WTC11 (cell line): ENCODE results near the gene MROH9. TPM values are rescaled to one million over a fixed set of nuclear protein-coding genes. Genes with fewer than 3 reads are reported as not detected.

Source experiments
- ATAC-seq: fragments of 200-7000 bp; cut with Tn5 transposase; 2 replicates; pipeline ENCODE4 v1.10.0; 2021; ENCODE audit warnings: mild to moderate bottlenecking, moderate library complexity
- CTCF ChIA-PET: fragments of 300-600 bp; sonication (Branson Sonifier 250); formaldehyde crosslinking; loops from one replicate; lab custom pipeline; 2021; ENCODE audit warnings: antibody characterized with exemption; lab: Charles Lee
- POLR2A ChIA-PET: fragments of 350-600 bp; sonication (Branson Sonifier 250); formaldehyde crosslinking; loops from one replicate; lab custom pipeline; 2021; ENCODE audit warnings: antibody characterized with exemption; lab: Charles Lee
- DNase-seq: peaks from one replicate; pipeline ENCODE4 v3.0.0; 2021; ENCODE audit warnings: low spot score
- H3K27ac Mint-ChIP-seq: 2 replicates; pipeline ENCODE4 v1.8.0; 2021; ENCODE audit warnings: mixed read lengths
- H3K27me3 Mint-ChIP-seq: 2 replicates; pipeline ENCODE4 v1.8.0; 2021; ENCODE audit warnings: low read depth, mild to moderate bottlenecking, moderate library complexity, mixed read lengths
- H3K36me3 Mint-ChIP-seq: 2 replicates; pipeline ENCODE4 v1.8.0; 2021; ENCODE audit warnings: mixed read lengths
- H3K4me1 Mint-ChIP-seq: 2 replicates; pipeline ENCODE4 v1.8.0; 2022; ENCODE audit warnings: mixed read lengths
- H3K4me3 Mint-ChIP-seq: 2 replicates; pipeline ENCODE4 v1.8.0; 2021; ENCODE audit warnings: mild to moderate bottlenecking, moderate library complexity, mixed read lengths
- H3K9me3 Mint-ChIP-seq: 2 replicates; pipeline ENCODE4 v1.8.0; 2021; ENCODE audit warnings: mixed read lengths
- CBFB ChIP-seq: sonication (generic); formaldehyde crosslinking; IDR thresholded peaks from 2 replicates; pipeline ENCODE4 v1.8.1; 2022; ENCODE audit warnings: mild to moderate bottlenecking, low read depth, missing genetic modification reagents
- MXD4 ChIP-seq: fragments of 250-450 bp; sonication (Bioruptor Pico); IDR thresholded peaks from 2 replicates; pipeline ENCODE4 v1.8.0; 2021; ENCODE audit warnings: mild to moderate bottlenecking, moderate library complexity, borderline replicate concordance
- OVOL2 ChIP-seq: fragments of 250-450 bp; sonication (Bioruptor Pico); IDR thresholded peaks from 2 replicates; pipeline ENCODE4 v1.9.0; 2021; ENCODE audit warnings: mild to moderate bottlenecking, borderline replicate concordance
- ZNF121 ChIP-seq: sonication (generic); formaldehyde crosslinking; IDR thresholded peaks from 2 replicates; pipeline ENCODE4 v1.8.0; 2023; ENCODE audit warnings: missing genetic modification reagents
- ZNF138 ChIP-seq: sonication (generic); formaldehyde crosslinking; conservative IDR thresholded peaks from 2 replicates; pipeline ENCODE4 v1.8.1; 2022; ENCODE audit warnings: mild to moderate bottlenecking, moderate library complexity, missing genetic modification reagents
- ZNF416 ChIP-seq: fragments of 250-450 bp; sonication (Bioruptor Pico); IDR thresholded peaks from 2 replicates; pipeline ENCODE4 v1.9.0; 2021; ENCODE audit warnings: mild to moderate bottlenecking, inconsistent platforms
- total RNA-seq: library from RNA; stranded (reverse); gene quantifications from 3 replicates; pipeline ENCODE4 v1.2.3, GENCODE V29; 2021
- TF ChIP-seq, protein P1 (sequence below): sonication (generic); formaldehyde crosslinking; IDR thresholded peaks from 2 replicates; pipeline ENCODE4 v1.8.0; 2023; ENCODE audit warnings: mild to moderate bottlenecking, missing genetic modification reagents
- TF ChIP-seq, protein P2 (sequence below): sonication (generic); formaldehyde crosslinking; conservative IDR thresholded peaks from 2 replicates; pipeline ENCODE4 v1.8.1; 2023; ENCODE audit warnings: mild to moderate bottlenecking, low read depth, missing genetic modification reagents, moderate library complexity
- TF ChIP-seq, protein P3 (sequence below): fragments of 250-450 bp; sonication (Bioruptor Pico); conservative IDR thresholded peaks from 2 replicates; pipeline ENCODE4 v1.9.0; 2021; ENCODE audit warnings: mild to moderate bottlenecking
- TF ChIP-seq, protein P4 (sequence below): sonication (generic); formaldehyde crosslinking; IDR thresholded peaks from 2 replicates; pipeline ENCODE4 v1.8.0; 2022; ENCODE audit warnings: mild to moderate bottlenecking, missing genetic modification reagents
- TF ChIP-seq, protein P5 (sequence below): sonication (generic); formaldehyde crosslinking; IDR thresholded peaks from 2 replicates; pipeline ENCODE4 v1.8.1; 2022; ENCODE audit warnings: missing genetic modification reagents, borderline replicate concordance
- TF ChIP-seq, protein P6 (sequence below): sonication (generic); formaldehyde crosslinking; IDR thresholded peaks from 2 replicates; pipeline ENCODE4 v1.8.1; 2023; ENCODE audit warnings: mild to moderate bottlenecking, missing genetic modification reagents, borderline replicate concordance
- TF ChIP-seq, protein P7 (sequence below): sonication (generic); formaldehyde crosslinking; IDR thresholded peaks from 2 replicates; pipeline ENCODE4 v1.8.1; 2023; ENCODE audit warnings: mild to moderate bottlenecking, moderate library complexity, missing genetic modification reagents

MROH9 gene
- total RNA-seq, 1 experiment from 2014 or later, result not detected

DNA sequence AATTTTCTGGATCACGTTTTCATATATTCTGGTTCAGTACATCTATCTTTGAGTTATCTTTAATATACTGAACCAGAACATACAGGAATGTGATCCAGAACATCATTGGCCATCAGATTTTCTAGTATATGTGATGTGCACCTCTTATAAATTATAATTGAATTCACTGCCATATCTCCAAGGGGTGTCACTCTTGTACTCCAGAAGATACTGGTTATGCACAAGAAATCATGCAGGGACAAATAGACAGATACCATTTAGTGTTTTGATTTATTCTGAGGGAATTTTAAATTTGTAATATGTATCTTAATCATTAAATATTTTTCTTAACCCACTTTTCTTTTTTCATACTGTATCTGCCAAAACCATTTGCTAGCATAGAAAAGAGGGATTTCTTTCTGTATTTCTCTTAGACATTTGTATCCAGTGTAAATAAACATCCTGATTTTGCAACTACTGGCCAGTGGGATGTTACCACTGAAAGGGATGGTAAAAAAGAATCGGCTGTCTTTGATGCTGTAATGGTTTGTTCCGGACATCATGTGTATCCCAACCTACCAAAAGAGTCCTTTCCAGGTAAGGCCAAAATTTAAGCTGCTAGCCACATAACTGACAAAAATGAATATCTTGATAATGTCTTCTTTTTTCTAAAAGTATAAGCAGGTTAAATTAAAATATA lies 172.1 kb downstream of the MROH9 start:
- TF ChIP-seq CBFB (CRISPR knock-in tag) (no peak), MXD4 (CRISPR knock-in tag) (no peak), ZNF416 (CRISPR knock-in tag) (no peak), ZNF138 (CRISPR knock-in tag) (no peak)
- TF ChIP-seq, protein P1, sequence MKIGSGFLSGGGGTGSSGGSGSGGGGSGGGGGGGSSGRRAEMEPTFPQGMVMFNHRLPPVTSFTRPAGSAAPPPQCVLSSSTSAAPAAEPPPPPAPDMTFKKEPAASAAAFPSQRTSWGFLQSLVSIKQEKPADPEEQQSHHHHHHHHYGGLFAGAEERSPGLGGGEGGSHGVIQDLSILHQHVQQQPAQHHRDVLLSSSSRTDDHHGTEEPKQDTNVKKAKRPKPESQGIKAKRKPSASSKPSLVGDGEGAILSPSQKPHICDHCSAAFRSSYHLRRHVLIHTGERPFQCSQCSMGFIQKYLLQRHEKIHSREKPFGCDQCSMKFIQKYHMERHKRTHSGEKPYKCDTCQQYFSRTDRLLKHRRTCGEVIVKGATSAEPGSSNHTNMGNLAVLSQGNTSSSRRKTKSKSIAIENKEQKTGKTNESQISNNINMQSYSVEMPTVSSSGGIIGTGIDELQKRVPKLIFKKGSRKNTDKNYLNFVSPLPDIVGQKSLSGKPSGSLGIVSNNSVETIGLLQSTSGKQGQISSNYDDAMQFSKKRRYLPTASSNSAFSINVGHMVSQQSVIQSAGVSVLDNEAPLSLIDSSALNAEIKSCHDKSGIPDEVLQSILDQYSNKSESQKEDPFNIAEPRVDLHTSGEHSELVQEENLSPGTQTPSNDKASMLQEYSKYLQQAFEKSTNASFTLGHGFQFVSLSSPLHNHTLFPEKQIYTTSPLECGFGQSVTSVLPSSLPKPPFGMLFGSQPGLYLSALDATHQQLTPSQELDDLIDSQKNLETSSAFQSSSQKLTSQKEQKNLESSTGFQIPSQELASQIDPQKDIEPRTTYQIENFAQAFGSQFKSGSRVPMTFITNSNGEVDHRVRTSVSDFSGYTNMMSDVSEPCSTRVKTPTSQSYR (CRISPR knock-in tag), result no peak
- TF ChIP-seq, protein P2, sequence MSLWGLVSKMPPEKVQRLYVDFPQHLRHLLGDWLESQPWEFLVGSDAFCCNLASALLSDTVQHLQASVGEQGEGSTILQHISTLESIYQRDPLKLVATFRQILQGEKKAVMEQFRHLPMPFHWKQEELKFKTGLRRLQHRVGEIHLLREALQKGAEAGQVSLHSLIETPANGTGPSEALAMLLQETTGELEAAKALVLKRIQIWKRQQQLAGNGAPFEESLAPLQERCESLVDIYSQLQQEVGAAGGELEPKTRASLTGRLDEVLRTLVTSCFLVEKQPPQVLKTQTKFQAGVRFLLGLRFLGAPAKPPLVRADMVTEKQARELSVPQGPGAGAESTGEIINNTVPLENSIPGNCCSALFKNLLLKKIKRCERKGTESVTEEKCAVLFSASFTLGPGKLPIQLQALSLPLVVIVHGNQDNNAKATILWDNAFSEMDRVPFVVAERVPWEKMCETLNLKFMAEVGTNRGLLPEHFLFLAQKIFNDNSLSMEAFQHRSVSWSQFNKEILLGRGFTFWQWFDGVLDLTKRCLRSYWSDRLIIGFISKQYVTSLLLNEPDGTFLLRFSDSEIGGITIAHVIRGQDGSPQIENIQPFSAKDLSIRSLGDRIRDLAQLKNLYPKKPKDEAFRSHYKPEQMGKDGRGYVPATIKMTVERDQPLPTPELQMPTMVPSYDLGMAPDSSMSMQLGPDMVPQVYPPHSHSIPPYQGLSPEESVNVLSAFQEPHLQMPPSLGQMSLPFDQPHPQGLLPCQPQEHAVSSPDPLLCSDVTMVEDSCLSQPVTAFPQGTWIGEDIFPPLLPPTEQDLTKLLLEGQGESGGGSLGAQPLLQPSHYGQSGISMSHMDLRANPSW, result no peak
- TF ChIP-seq, protein P3, sequence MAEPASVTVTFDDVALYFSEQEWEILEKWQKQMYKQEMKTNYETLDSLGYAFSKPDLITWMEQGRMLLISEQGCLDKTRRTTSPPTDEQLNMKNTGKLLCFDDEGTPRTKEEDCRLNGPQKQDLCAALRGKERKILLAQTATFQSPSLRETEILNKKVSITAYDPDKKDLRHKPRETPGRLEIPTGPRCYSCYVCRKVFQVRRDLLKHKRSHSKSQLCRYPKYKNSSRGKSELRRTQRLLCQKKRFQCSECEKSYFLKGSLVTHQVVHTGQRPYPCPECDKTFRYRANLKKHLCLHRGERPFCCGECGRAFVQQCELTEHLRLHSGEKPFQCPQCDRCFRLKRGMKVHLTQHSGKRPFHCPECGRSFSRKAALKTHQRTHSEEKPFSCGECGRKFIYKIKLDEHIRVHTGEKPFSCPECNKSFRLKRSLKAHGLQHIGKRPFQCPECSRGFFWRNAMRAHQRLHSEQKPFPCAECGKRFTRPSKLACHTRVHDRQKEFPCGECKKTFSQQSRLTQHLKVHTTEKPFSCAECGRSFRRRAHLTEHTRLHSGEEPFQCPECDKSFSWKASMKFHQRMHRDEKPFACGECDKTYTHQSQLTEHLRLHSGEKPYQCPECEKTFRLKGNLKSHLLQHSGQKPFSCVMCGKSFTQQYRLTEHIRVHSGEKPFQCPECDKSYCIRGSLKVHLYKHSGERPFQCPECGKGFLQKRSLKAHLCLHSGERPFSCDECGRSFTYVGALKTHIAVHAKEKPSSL (CRISPR knock-in tag), result no peak
- TF ChIP-seq, protein P4, sequence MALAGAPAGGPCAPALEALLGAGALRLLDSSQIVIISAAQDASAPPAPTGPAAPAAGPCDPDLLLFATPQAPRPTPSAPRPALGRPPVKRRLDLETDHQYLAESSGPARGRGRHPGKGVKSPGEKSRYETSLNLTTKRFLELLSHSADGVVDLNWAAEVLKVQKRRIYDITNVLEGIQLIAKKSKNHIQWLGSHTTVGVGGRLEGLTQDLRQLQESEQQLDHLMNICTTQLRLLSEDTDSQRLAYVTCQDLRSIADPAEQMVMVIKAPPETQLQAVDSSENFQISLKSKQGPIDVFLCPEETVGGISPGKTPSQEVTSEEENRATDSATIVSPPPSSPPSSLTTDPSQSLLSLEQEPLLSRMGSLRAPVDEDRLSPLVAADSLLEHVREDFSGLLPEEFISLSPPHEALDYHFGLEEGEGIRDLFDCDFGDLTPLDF (CRISPR knock-in tag), result no peak
- no peak overlapping the region for H3K4me3 Mint-ChIP-seq
- no peak for ATAC-seq
- no peaks in the 10 kb centered on the region for H3K27me3 Mint-ChIP-seq
- H3K27ac Mint-ChIP-seq, result no peak overlapping the region
- H3K36me3 Mint-ChIP-seq, result no peaks in the 10 kb centered on the region
- CTCF ChIA-PET, result no interaction called here
- no peak for DNase-seq
- POLR2A ChIA-PET, result no interaction called here
- H3K9me3 Mint-ChIP-seq, result no peaks in the 10 kb centered on the region
- H3K4me1 Mint-ChIP-seq, result peaks cover 10% of the 10 kb centered on the region

DNA sequence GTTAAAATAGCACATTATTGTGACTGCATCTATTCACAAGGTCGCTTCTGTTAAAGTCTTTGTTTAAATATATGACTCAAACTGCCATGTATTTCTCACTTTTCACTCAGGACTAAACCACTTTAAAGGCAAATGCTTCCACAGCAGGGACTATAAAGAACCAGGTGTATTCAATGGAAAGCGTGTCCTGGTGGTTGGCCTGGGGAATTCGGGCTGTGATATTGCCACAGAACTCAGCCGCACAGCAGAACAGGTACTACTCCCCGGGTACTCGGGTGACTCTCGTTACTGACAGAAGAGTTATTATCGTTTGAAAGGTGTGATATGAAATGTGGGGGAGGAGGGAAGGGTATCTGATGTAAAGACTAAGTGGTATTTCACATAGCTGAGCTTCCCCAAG lies 172.6 kb downstream of the MROH9 start:
- no peaks in the 10 kb centered on the region for H3K9me3 Mint-ChIP-seq
- H3K27ac Mint-ChIP-seq, result no peak overlapping the region
- no peak for DNase-seq
- H3K36me3 Mint-ChIP-seq, result no peaks in the 10 kb centered on the region
- ChIA-PET POLR2A (interaction anchor here (1.0 kb wide), 1 partner anchor 9 kb away, joined by 11 read pairs; no protein-coding TSS in a partner anchor), CTCF (no interaction called here)
- no peak overlapping the region for H3K4me3 Mint-ChIP-seq
- peaks cover 14% of the 10 kb centered on the region for H3K4me1 Mint-ChIP-seq
- H3K27me3 Mint-ChIP-seq, result no peaks in the 10 kb centered on the region
- ATAC-seq, result peak; percentile 67
- TF ChIP-seq, protein P5, sequence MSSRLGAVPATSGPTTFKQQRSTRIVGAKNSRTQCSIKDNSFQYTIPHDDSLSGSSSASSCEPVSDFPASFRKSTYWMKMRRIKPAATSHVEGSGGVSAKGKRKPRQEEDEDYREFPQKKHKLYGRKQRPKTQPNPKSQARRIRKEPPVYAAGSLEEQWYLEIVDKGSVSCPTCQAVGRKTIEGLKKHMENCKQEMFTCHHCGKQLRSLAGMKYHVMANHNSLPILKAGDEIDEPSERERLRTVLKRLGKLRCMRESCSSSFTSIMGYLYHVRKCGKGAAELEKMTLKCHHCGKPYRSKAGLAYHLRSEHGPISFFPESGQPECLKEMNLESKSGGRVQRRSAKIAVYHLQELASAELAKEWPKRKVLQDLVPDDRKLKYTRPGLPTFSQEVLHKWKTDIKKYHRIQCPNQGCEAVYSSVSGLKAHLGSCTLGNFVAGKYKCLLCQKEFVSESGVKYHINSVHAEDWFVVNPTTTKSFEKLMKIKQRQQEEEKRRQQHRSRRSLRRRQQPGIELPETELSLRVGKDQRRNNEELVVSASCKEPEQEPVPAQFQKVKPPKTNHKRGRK (CRISPR knock-in tag), result no peak
- no peak for TF ChIP-seq ZNF416 (CRISPR knock-in tag)
- TF ChIP-seq ZNF121 (CRISPR knock-in tag), result no peak
- TF ChIP-seq, protein P6, sequence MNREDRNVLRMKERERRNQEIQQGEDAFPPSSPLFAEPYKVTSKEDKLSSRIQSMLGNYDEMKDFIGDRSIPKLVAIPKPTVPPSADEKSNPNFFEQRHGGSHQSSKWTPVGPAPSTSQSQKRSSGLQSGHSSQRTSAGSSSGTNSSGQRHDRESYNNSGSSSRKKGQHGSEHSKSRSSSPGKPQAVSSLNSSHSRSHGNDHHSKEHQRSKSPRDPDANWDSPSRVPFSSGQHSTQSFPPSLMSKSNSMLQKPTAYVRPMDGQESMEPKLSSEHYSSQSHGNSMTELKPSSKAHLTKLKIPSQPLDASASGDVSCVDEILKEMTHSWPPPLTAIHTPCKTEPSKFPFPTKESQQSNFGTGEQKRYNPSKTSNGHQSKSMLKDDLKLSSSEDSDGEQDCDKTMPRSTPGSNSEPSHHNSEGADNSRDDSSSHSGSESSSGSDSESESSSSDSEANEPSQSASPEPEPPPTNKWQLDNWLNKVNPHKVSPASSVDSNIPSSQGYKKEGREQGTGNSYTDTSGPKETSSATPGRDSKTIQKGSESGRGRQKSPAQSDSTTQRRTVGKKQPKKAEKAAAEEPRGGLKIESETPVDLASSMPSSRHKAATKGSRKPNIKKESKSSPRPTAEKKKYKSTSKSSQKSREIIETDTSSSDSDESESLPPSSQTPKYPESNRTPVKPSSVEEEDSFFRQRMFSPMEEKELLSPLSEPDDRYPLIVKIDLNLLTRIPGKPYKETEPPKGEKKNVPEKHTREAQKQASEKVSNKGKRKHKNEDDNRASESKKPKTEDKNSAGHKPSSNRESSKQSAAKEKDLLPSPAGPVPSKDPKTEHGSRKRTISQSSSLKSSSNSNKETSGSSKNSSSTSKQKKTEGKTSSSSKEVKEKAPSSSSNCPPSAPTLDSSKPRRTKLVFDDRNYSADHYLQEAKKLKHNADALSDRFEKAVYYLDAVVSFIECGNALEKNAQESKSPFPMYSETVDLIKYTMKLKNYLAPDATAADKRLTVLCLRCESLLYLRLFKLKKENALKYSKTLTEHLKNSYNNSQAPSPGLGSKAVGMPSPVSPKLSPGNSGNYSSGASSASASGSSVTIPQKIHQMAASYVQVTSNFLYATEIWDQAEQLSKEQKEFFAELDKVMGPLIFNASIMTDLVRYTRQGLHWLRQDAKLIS (CRISPR knock-in tag), result no peak
- TF ChIP-seq, protein P7, sequence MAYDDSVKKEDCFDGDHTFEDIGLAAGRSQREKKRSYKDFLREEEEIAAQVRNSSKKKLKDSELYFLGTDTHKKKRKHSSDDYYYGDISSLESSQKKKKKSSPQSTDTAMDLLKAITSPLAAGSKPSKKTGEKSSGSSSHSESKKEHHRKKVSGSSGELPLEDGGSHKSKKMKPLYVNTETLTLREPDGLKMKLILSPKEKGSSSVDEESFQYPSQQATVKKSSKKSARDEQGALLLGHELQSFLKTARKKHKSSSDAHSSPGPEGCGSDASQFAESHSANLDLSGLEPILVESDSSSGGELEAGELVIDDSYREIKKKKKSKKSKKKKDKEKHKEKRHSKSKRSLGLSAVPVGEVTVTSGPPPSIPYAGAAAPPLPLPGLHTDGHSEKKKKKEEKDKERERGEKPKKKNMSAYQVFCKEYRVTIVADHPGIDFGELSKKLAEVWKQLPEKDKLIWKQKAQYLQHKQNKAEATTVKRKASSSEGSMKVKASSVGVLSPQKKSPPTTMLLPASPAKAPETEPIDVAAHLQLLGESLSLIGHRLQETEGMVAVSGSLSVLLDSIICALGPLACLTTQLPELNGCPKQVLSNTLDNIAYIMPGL (CRISPR knock-in tag), result no peak
- TF ChIP-seq, protein P3 (CRISPR knock-in tag), result no peak
- TF ChIP-seq OVOL2 (CRISPR knock-in tag), result no peak
